K562 (cell line): ENCODE measurements around the gene NMRK2. TPM values are rescaled to one million over a fixed set of nuclear protein-coding genes. Genes with fewer than 3 reads are reported as not detected.

Source experiments
- ATF3 ChIP-seq, 2 experiments: fragments of 450-650 bp in 1 of 2; sonication (generic) in 1 of 2; formaldehyde crosslinking in 1 of 2; IDR thresholded peaks in 1 of 2; conservative IDR thresholded peaks in 1 of 2; 2 replicates each; pipeline versions ENCODE4 v1.6.1 to v1.8.1; 2016 to 2023; ENCODE audit warnings: mild to moderate bottlenecking in 2 of 2, moderate library complexity in 2 of 2, inconsistent platforms in 1 of 2, missing genetic modification reagents in 1 of 2
- BCOR ChIP-seq: fragments of 450-650 bp; IDR thresholded peaks from 2 replicates; pipeline ENCODE4 v1.6.1; 2016
- CHAMP1 ChIP-seq: fragments of 450-650 bp; IDR thresholded peaks from 2 replicates; pipeline ENCODE4 v1.6.1; 2016; ENCODE audit warnings: mild to moderate bottlenecking
- EGR1 ChIP-seq: fragments of 450-650 bp; conservative IDR thresholded peaks from 2 replicates; pipeline ENCODE4 v1.6.1; 2017; ENCODE audit warnings: mild to moderate bottlenecking
- GATAD2B ChIP-seq: fragments of 450-650 bp; IDR thresholded peaks from 2 replicates; pipeline ENCODE4 v1.6.1; 2017; ENCODE audit warnings: mild to moderate bottlenecking, borderline replicate concordance
- HLTF ChIP-seq: fragments of 450-650 bp; IDR thresholded peaks from 2 replicates; pipeline ENCODE4 v1.6.1; 2016
- PURB ChIP-seq: sonication (generic); formaldehyde crosslinking; IDR thresholded peaks from 2 replicates; pipeline ENCODE4 v1.9.0; 2021; ENCODE audit warnings: low read depth, mild to moderate bottlenecking, missing genetic modification reagents
- RBFOX2 ChIP-seq: fragments of 200-400 bp; formaldehyde crosslinking; IDR thresholded peaks from 2 replicates; pipeline ENCODE4 v1.6.1; 2017; ENCODE audit warnings: low read depth, mild to moderate bottlenecking, low read length, moderate library complexity
- SMAD4 ChIP-seq: fragments of 250-450 bp; sonication (Bioruptor Pico); conservative IDR thresholded peaks from 2 replicates; pipeline ENCODE4 v1.8.0; 2021; ENCODE audit warnings: inconsistent platforms, mild to moderate bottlenecking, moderate library complexity
- SMARCA5 ChIP-seq: fragments of 450-650 bp; IDR thresholded peaks from 2 replicates; pipeline ENCODE4 v1.6.1; 2016
- TEAD1 ChIP-seq, 2 experiments: fragments of 450-650 bp in 1 of 2; sonication (generic) in 1 of 2; formaldehyde crosslinking; IDR thresholded peaks; 2 replicates each; pipeline versions ENCODE4 v1.4.0 to v1.8.0; 2020 to 2022; ENCODE audit warnings: mild to moderate bottlenecking in 2 of 2, missing genetic modification reagents in 1 of 2
- THAP12 ChIP-seq: fragments of 250-450 bp; sonication (Bioruptor Pico); IDR thresholded peaks from 2 replicates; pipeline ENCODE4 v1.9.0; 2021; ENCODE audit warnings: mild to moderate bottlenecking, inconsistent platforms
- XRCC5 ChIP-seq: fragments of 200-400 bp; formaldehyde crosslinking; IDR thresholded peaks from 2 replicates; pipeline ENCODE4 v1.6.1; 2017; ENCODE audit warnings: low read depth, mild to moderate bottlenecking, low read length
- polyA plus RNA-seq, 8 experiments: library from polyadenylated mRNA; depleted of rRNA in 4 of 8; stranded (reverse) in 5 of 8; unstranded in 3 of 8; fragments of >200 nt; fragmentation: Nextera tagmentation in 2 of 8; fragmentation: Illumina TruSeq in 1 of 8; extraction: Ambion mirVana in 2 of 8; extraction: Trizol in 1 of 8; gene quantifications; 2 replicates each; pipeline versions ENCODE4 v1.2.1 to v1.2.3, GENCODE V29; 2011 to 2014; ENCODE audit warnings: inconsistent platforms in 1 of 8, missing spikeins in 1 of 8
- total RNA-seq, 7 experiments: library from RNA; depleted of rRNA in 6 of 7; stranded (reverse); fragments of >200 nt in 6 of 7; fragmentation: Illumina TruSeq in 2 of 7; extraction: Trizol in 2 of 7; gene quantifications; 2 replicates each; pipeline versions ENCODE4 v1.2.1 to v1.2.3, GENCODE V29; 2011 to 2021; ENCODE audit warnings: low replicate concordance in 1 of 7

Gene NMRK2
- total and polyA plus RNA-seq, 9 of the 15 experiments (the other 6 are each of a cell fraction or from before 2014, with no cell fraction given) = not detected

- TF ChIP-seq ATF3 (IDR thresholded peaks at IDR 0.05) (no peak), ATF3 (CRISPR knock-in tag; conservative IDR thresholded peaks at IDR 0.05) (no peak), GATAD2B (no peak), SMARCA5 (0 out of 2 replicates have a peak, but pooled peaks have one; percentile 46), BCOR (peak; percentile 86), THAP12 (CRISPR knock-in tag) (no peak), SMAD4 (CRISPR knock-in tag) (0 out of 2 replicates have a peak, but pooled peaks have one; percentile 23), TEAD1 (CRISPR knock-in tag; IDR thresholded peaks at IDR 0.05) (no peak), RBFOX2 (peak; percentile 61), HLTF (no peak), EGR1 (no peak), PURB (no peak), CHAMP1 (no peak), XRCC5 (peak; percentile 74; the same call in 1 of the 2 replicates)
These were observed 54.9 kb downstream of the NMRK2 start (continued) for GRCh38 chr19:3987619-3988371.
